ENCODE data around the gene LRRC1. TPM values are rescaled to one million over a fixed set of nuclear protein-coding genes. Genes with fewer than 3 reads are reported as not detected.

The LRRC1 gene
- total RNA-seq, 4 donors from 2014 or later, result 39.0 to 62.5 (median 52.2) TPM

- intact Hi-C loops (cut with DNase I; ENCODE audit: low total_unique reads), result no loop called here
- no peak for TF ChIP-seq CTCF (IDR thresholded peaks at IDR 0.05)
- TF ChIP-seq POLR2A (IDR thresholded peaks at IDR 0.05), result no peak
- H3K4me3 ChIP-seq (ENCODE audit: low read depth, poor library complexity, severe bottlenecking), result no peak overlapping the region
- 46 to 47% methylated on average over 4 of the region's 4 CpGs for WGBS, 2 donors
- DNase-seq (ENCODE audit: low spot score in 2 of 2), result no peak
Observed at GRCh38 chr6:53752856-53753255, 41.9 kb upstream of the LRRC1 start.

GRCh38 chr6:53754330-53754729 lies 40.5 kb upstream of the LRRC1 start:
- TF ChIP-seq POLR2A (IDR thresholded peaks at IDR 0.05) (no peak), CTCF (IDR thresholded peaks at IDR 0.05) (no peak)
- intact Hi-C loops (cut with DNase I; ENCODE audit: low total_unique reads), result no loop called here
- H3K4me3 ChIP-seq (ENCODE audit: low read depth, poor library complexity, severe bottlenecking), result no peak overlapping the region
- DNase-seq (ENCODE audit: low spot score in 2 of 2), result no peak
- 74 to 80% methylated on average over 4 of the region's 4 CpGs for WGBS, 2 donors

- DNase-seq (ENCODE audit: low spot score in 2 of 2), result no peak
- 92 to 96% methylated on average over 3 of the region's 3 CpGs for WGBS, 2 donors
- H3K4me3 ChIP-seq (ENCODE audit: low read depth, poor library complexity, severe bottlenecking), result no peak overlapping the region
- TF ChIP-seq CTCF (IDR thresholded peaks at IDR 0.05) (no peak), POLR2A (IDR thresholded peaks at IDR 0.05) (no peak)
- intact Hi-C loops (cut with DNase I; ENCODE audit: low total_unique reads), result no loop called here
Observed at GRCh38 chr6:53756396-53756795, 38.4 kb upstream of the LRRC1 start.

- TF ChIP-seq POLR2A (IDR thresholded peaks at IDR 0.05), result no peak
- TF ChIP-seq CTCF (IDR thresholded peaks at IDR 0.05), result no peak
- WGBS, 2 donors, result 38 to 40% methylated on average over 1 of the region's 1 CpG
- DNase-seq (ENCODE audit: low spot score in 2 of 2), result no peak
- intact Hi-C loops (cut with DNase I; ENCODE audit: low total_unique reads), result no loop called here
- no peak overlapping the region for H3K4me3 ChIP-seq (ENCODE audit: low read depth, poor library complexity, severe bottlenecking)
Observed at GRCh38 chr6:53758496-53758895, 36.3 kb upstream of the LRRC1 start.

GRCh38 chr6:53761036-53761435 lies 33.8 kb upstream of the LRRC1 start:
- intact Hi-C loops (cut with DNase I; ENCODE audit: low total_unique reads), result no loop called here
- no peak for DNase-seq (ENCODE audit: low spot score in 2 of 2)
- H3K4me3 ChIP-seq (ENCODE audit: low read depth, poor library complexity, severe bottlenecking), result no peak overlapping the region
- no peak for TF ChIP-seq CTCF (IDR thresholded peaks at IDR 0.05)
- TF ChIP-seq POLR2A (IDR thresholded peaks at IDR 0.05), result no peak
- WGBS, 2 donors, result 13 to 16% methylated on average over 1 of the region's 1 CpG

GRCh38 chr6:53765270-53765669 lies 29.5 kb upstream of the LRRC1 start:
- no peak for DNase-seq (ENCODE audit: low spot score in 2 of 2)
- intact Hi-C loops (cut with DNase I; ENCODE audit: low total_unique reads), result no loop called here
- TF ChIP-seq POLR2A (IDR thresholded peaks at IDR 0.05) (no peak), CTCF (IDR thresholded peaks at IDR 0.05) (no peak)
- WGBS, 2 donors, result 93 to 99% methylated on average over 3 of the region's 3 CpGs
- no peak overlapping the region for H3K4me3 ChIP-seq (ENCODE audit: low read depth, poor library complexity, severe bottlenecking)
